Right lobe of liver (tissue), 6 donors: ENCODE data around the gene XIST. TPM values are rescaled to one million over a fixed set of nuclear protein-coding genes. Genes with fewer than 3 reads are reported as not detected.
A peak's percentile ranks its signal among the peaks of the same experiment; 100 is the strongest.
"Not testable (repeated sequence)": the region's sequence is repeated elsewhere in the genome, so short reads cannot be mapped to it uniquely, and the experiment has no call there.

Source experiments
- ATAC-seq, 4 donors: fragments of 200-7000 bp; cut with Tn5 transposase; one replicate each; pipeline ENCODE4 v1.9.1; 2020; ENCODE audit warnings: mild to moderate bottlenecking in 4 of 4, moderate library complexity in 4 of 4
- DNase-seq, 3 donors: peaks; one replicate each; pipeline ENCODE4 v3.0.0-alpha.2; 2020
- H3K27ac ChIP-seq, 3 donors: fragments of 200-600 bp; one replicate each; pipeline ENCODE4 v1.8.0; 2022
- H3K27me3 ChIP-seq, 2 donors: fragments of 200-600 bp; one replicate each; pipeline ENCODE4 v1.8.0; 2022
- H3K36me3 ChIP-seq, 4 donors: fragments of 200-600 bp; sonication (generic) in 1 of 4; one replicate each; pipeline versions ENCODE4 v1.5.1 to v1.8.0; 2017 to 2022; ENCODE audit warnings: control low read depth in 1 of 4
- H3K4me1 ChIP-seq, 4 donors: fragments of 200-600 bp; sonication (generic) in 1 of 4; one replicate each; pipeline versions ENCODE4 v1.5.1 to v1.8.0; 2017 to 2022; ENCODE audit warnings: control low read depth in 1 of 4
- H3K4me3 ChIP-seq, 3 donors: fragments of 200-600 bp; one replicate each; pipeline ENCODE4 v1.8.0; 2022
- H3K9me3 ChIP-seq, 4 donors: fragments of 200-600 bp; sonication (generic) in 1 of 4; one replicate each; pipeline versions ENCODE4 v1.5.1 to v1.8.0; 2017 to 2022; ENCODE audit warnings: control low read depth in 1 of 4
- POLR2A ChIP-seq: fragments of 450-650 bp; IDR thresholded peaks from one replicate; pipeline ENCODE4 v1.6.1; 2017; ENCODE audit warnings: antibody characterized with exemption, mild to moderate bottlenecking
- WGBS: methylation state at CpG from one replicate; pipeline ENCODE4 v1.1.6; 2018; ENCODE audit warnings: low coverage, low lambda C conversion rate; ENCODE audit not compliant: insufficient coverage; ENCODE audit errors: missing lambda C conversion rate; 5-methylcytosine and 5-hydroxymethylcytosine counted together
- intact Hi-C, 2 donors: fragments of 100-400 bp; cut with DNase I; formaldehyde crosslinking; loops; one replicate each; pipeline versions ENCODE4 v1.11.2 to v1.14.1; 2022
- long read RNA-seq: library from polyadenylated mRNA; unstranded; transcript quantifications from one replicate; pipeline ENCODE4 v2.0.0, GENCODE V29; 2019
- total RNA-seq, 6 experiments: library from RNA; depleted of rRNA in 2 of 6; stranded (reverse); fragments of >200 nt in 2 of 6; fragmentation: NEBNext Ultra II Directional in 3 of 6; extraction: Animal tissue kit (Norgen Biotek cat#: 25700) in 3 of 6; gene quantifications; one replicate each; pipeline versions ENCODE4 v1.1.0 to v1.2.4, GENCODE V29; 2016 to 2023
- TF ChIP-seq, protein P1 (sequence below), 4 donors: fragments of 200-600 bp in 3 of 4; fragments of 450-650 bp in 1 of 4; IDR thresholded peaks; one replicate each; pipeline versions ENCODE4 v1.5.1 to v1.8.0; 2016 to 2022; ENCODE audit warnings: antibody characterized with exemption in 4 of 4, mild to moderate bottlenecking in 2 of 4
- donor health status: DM: no; HTN: yes; CAD: no.
- donor health status: DM: no; HTN: no; CAD: no.
- donor health status: DM: no; HTN: no; CAD: no.
- donor health status: DM: no; HTN: yes; CAD: no.
- donor health status: DM: no; HTN: yes; CAD: no.

XIST gene
- total RNA-seq: 100 to 1,000 TPM in 3 of 6 experiments, 10 to 100 TPM in 2, under 1 TPM in 1; 0.11 to 178 (median 99.4) TPM
- long read RNA-seq, partial matches to known transcripts: 0 of 9 reads
- long read RNA-seq, other reads (novel, unspliced or antisense): 9 of 9 reads

DNA sequence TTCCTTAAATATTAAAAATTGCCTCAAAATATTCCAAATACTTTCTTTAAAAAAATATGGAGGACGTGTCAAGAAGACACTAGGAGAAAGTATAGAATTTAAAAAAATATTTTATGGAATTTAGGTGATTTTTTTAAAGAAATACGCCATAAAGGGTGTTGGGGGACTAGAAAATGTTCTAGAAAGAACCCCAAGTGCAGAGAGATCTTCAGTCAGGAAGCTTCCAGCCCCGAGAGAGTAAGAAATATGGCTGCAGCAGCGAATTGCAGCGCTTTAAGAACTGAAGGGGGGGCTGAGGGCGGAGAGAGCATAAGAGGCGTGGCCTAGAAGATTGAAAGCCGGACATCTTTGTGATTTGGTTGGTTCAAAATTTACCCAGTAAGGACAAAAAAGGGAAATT is at the start of gene XIST:
Gene XIST (minus strand): TSS at position 248 of the 400 bp plus-strand sequence.
- Histone ChIP-seq H3K27me3 (no peaks in the 10 kb centered on the region), H3K9me3 (no peaks in the 10 kb centered on the region), H3K4me3 (peak within 1 kb of the TSS; percentile 39 to 68 (median 65)), H3K36me3 (no peaks in the 10 kb centered on the region), H3K4me1 (peaks cover 0 to 13% (median 3%) of the 10 kb centered on the region in 4 donors), H3K27ac (peak within 1 kb of the TSS; percentile 70 to 88 (median 74))
- WGBS: 24% methylated on average over 8 of the region's 8 CpGs
- DNase-seq (peak in 2 of 3 donors; percentile 62 to 75), ATAC-seq (peak in 3 of 4 donors; percentile 48 to 64 (median 54))
- TF ChIP-seq, protein P1, sequence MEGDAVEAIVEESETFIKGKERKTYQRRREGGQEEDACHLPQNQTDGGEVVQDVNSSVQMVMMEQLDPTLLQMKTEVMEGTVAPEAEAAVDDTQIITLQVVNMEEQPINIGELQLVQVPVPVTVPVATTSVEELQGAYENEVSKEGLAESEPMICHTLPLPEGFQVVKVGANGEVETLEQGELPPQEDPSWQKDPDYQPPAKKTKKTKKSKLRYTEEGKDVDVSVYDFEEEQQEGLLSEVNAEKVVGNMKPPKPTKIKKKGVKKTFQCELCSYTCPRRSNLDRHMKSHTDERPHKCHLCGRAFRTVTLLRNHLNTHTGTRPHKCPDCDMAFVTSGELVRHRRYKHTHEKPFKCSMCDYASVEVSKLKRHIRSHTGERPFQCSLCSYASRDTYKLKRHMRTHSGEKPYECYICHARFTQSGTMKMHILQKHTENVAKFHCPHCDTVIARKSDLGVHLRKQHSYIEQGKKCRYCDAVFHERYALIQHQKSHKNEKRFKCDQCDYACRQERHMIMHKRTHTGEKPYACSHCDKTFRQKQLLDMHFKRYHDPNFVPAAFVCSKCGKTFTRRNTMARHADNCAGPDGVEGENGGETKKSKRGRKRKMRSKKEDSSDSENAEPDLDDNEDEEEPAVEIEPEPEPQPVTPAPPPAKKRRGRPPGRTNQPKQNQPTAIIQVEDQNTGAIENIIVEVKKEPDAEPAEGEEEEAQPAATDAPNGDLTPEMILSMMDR (IDR thresholded peaks at IDR 0.05): no peak
- TF ChIP-seq POLR2A: peak; percentile 84
- intact Hi-C loops: loop anchor here (10.0 kb wide), 1 partner anchor 282 kb away; no protein-coding TSS in a partner anchor

DNA sequence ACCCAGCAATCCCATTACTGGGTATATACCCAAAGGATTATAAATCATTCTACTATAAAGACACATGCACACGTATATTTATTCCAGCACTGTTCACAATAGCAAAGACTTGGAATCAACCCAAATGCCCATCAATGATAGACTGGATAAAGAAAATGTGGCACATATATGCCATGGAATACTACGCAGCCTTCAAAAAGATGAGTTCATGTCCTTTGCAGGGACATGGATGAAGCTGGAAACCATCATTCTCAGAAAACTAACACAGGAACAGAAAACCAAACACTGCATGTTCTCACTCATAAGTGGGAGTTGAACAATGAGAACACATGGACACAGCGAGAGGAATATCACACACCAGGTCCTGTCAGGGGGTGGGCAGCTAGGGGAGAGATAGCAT is 45.8 kb upstream of the XIST start:
- H3K9me3 ChIP-seq, intact Hi-C loops, DNase-seq, ATAC-seq, H3K27me3 ChIP-seq, H3K27ac ChIP-seq, H3K4me3 ChIP-seq, H3K36me3 ChIP-seq, H3K4me1 ChIP-seq: not testable (repeated sequence)
- WGBS: 85% methylated on average over 3 of the region's 3 CpGs

DNA sequence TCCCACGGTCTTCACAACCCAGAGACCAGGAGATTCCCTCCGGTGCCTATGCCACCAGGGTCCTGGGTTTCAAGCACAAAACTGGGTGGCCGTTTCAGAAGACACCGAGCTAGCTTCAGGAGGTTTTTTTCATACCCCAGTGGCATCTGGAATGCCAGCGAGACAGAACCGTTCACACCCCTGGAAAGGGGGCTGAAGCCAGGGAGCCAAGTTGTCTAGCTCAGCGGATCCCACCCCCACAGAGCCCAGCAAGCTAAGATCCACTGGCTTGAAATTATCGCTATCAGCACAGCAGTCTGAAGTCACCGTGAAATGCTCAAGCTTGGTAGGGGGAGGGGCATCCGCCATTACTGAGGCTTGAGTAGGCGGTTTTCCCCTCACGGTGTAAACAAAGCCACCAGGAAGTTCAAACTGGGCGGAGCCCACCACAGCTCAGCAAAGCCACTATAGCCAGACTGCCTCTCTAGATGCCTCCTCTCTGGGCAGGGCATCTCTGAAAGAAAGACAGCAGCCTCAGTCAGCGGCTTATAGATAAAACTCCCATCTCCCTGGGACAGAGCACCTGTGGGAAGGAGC is 40.1 kb upstream of the XIST start:
- H3K27ac ChIP-seq, ATAC-seq, H3K4me1 ChIP-seq, H3K27me3 ChIP-seq, H3K9me3 ChIP-seq, DNase-seq, H3K4me3 ChIP-seq, H3K36me3 ChIP-seq, intact Hi-C loops: not testable (repeated sequence)
- 35% methylated on average over 2 of the region's 14 CpGs for WGBS

DNA sequence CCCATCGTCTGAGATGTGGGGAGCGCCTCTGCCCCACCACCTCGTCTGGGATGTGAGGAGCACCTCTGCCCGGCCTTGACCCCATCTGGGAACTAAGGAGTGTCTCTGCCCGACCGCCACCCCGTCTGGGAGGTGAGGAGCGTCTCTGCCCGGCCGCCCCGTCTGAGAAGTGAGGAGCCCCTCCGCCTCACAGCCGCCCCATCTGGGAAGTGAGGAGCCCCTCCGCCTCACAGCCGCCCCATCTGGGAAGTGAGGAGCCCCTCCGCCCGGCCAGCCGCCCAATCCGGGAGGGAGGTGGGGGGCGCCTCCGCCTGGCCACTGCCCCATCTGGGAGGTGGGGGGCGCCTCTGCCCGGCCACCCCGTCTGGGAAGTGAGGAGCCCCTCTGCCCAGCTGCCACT is 29.7 kb upstream of the XIST start:
- H3K27ac ChIP-seq, H3K9me3 ChIP-seq, H3K36me3 ChIP-seq, H3K4me1 ChIP-seq, H3K27me3 ChIP-seq, intact Hi-C loops, H3K4me3 ChIP-seq, ATAC-seq, DNase-seq: not testable (repeated sequence)
- WGBS: 78% methylated on average over 6 of the region's 24 CpGs

DNA sequence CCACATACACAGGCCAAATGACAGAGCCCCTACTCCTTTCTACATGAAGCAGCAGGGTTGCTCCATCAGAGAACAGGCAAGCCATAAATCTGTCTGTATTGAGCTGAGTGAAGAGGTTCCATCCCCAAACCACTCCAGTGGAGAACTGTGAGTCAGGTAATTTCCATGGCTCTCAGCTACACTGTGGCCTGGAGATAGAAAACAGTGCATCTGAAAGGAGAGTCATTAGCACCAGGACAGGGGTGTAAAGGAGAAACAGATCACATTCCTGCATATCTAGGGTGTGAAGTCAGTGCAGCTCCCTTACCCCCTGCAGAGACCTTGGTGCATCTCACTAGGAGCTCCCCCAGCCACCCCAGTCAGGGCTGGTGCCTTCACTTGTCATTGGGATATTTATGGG is 25.2 kb upstream of the XIST start:
- Histone ChIP-seq H3K9me3 (no peaks in the 10 kb centered on the region), H3K36me3 (no peaks in the 10 kb centered on the region), H3K4me1 (no peaks in the 10 kb centered on the region), H3K27me3 (no peaks in the 10 kb centered on the region), H3K27ac (no peak overlapping the region), H3K4me3 (no peak overlapping the region)
- TF ChIP-seq, protein P1 (IDR thresholded peaks at IDR 0.05): no peak
- intact Hi-C loops: no loop called here
- ATAC-seq (no peak), DNase-seq (no peak)

DNA sequence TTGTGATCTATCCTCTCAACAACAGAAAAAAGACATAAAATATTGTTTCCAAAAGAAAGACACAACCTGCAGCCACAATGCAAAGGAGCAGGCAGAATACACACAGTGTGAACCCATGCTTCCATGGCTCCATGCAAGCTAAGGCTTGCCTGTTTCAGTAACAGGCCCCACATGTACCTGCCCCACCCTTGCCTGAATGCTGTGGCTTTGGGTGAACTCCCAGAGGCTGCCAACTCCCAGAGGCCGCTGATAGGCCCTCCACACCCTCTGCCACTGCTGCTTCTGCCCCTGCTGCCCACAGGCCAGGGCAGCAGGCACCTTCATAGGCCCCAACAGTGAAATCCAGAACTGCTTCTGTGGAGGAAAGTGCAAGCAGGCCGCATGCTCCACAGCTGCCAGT is 24.4 kb upstream of the XIST start:
- H3K4me1 ChIP-seq: no peaks in the 10 kb centered on the region
- 83% methylated on average over 1 of the region's 2 CpGs for WGBS
- H3K9me3 ChIP-seq: no peaks in the 10 kb centered on the region
- no peak for DNase-seq
- H3K4me3 ChIP-seq: no peak overlapping the region
- H3K36me3 ChIP-seq: no peaks in the 10 kb centered on the region
- no peak for ATAC-seq
- intact Hi-C loops: no loop called here
- H3K27ac ChIP-seq: no peak overlapping the region
- TF ChIP-seq, protein P1 (IDR thresholded peaks at IDR 0.05): no peak
- no peak for TF ChIP-seq POLR2A
- no peaks in the 10 kb centered on the region for H3K27me3 ChIP-seq
